HG02938 (cell line): ENCODE measurements around the gene PIR.
A peak's percentile ranks its signal among the peaks of the same experiment; 100 is the strongest.

ENCODE experiments used
- ATAC-seq: cut with Tn5 transposase; IDR thresholded peaks from one replicate; pipeline ENCODE4 v1.9.1; 2021; ENCODE audit warnings: mild to moderate bottlenecking, moderate library complexity; ENCODE audit not compliant: unreplicated experiment

PIR gene

GRCh38 chrX:15350329-15350996 is 142.7 kb downstream of the PIR start:
- ATAC-seq: no peak

- ATAC-seq: no peak
Measured at GRCh38 chrX:15349046-15349445, 144.1 kb downstream of the PIR start.

DNA sequence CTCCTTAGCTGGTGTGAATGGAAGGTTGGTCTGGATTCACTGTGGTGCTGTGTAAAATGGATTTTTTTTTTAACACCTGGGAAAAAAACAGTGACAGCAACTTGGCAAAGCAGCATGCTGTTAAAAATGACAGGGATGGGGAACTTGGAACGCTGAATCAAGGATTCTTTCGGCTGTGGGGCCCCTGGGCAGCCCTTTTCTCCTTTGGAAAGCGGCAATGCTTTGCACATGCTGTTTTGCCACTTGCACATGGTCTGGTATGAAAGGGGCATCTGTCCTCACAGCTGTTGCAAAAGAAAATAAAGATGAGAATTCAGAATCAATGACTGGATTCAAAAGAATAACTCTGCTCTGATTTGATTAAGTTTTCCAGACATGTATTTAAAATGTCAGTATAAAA is 147.2 kb downstream of the PIR start:
- no peak for ATAC-seq

GRCh38 chrX:15344106-15344505 is 149.0 kb downstream of the PIR start:
- ATAC-seq: no peak

DNA sequence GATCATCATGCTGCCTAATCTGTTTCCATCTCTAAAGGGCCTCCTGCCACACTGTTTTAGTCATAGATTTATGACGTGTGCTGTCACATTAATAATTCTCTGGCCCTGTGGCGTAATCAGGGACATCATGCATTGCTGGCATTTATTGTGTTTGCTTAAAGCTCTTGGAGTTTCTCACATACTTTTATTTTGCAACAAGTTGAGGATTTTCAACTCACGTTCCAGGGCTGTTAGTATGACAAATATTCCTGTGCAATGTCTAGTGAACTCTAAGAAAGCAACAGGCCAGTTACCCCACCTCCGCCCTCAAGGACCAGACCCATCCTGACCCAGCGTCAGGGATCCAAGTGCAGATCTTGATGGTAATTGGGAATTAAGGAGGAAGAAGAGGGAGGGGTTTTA is 150.1 kb downstream of the PIR start:
- ATAC-seq: no peak

- ATAC-seq: no peak
Measured at GRCh38 chrX:15340867-15341266, 152.3 kb downstream of the PIR start.

- no peak for ATAC-seq
Measured at GRCh38 chrX:15336023-15336413, 157.1 kb downstream of the PIR start.

DNA sequence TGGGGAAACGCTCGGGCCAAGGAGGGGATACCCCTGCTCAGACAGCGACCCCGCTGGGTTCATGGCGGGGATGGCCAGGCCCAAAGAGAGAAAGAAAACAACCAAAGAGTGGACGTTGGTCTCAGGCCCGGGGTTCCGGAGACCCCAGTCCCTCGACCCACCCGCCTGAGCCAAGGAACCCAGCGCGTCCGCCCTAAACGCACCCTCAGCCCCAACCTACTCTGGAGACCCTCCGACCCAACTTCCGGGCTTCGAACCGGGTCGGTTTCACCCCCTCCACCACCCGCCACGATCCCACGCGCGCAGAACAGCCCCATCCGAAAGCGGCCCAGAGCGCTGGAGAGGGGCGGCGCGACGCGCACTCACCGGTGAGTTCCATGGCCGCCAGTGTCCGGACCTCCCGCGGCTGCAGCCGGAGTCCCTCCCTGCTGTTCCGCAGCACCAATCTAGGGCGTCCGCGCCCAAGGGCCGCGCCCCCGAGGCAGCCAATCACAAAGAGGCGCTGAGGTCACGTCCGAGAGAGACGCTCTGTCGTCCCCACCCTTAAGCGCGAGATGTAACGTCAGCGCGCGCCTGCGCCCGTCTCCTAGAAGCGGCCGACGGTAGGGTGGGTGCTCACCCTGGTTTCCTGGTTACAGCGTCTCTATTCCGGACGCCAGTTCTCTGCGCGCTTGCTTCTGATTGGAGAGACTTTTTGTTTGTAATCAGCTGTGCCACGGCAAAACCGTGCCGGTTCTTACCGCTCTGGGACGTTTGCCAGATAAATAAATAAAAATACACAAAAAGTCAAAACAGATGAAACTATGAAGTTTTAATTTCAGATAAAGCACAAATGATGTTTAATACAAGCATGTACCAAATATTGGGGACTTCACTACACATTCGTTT is 157.8 kb downstream of the PIR start, which contains the start of gene PIGA:
Gene PIGA, minus strand, starts transcription at position 389 of the 888 bp plus-strand sequence. CDS start 3,593 bp downstream, outside the sequence.
- peak; percentile 97 for ATAC-seq
